ENCODE measurements around the gene ITGA8. TPM values are rescaled to one million over a fixed set of nuclear protein-coding genes. Genes with fewer than 3 reads are reported as not detected.

ITGA8 gene
- total and polyA plus RNA-seq, 10 donors = 1.7 to 60.3 (median 32.9) TPM

- Histone ChIP-seq H3K9me3 (no peaks in the 10 kb centered on the region), H3K36me3 (no peaks in the 10 kb centered on the region), H3K27ac (no peak overlapping the region), H3K4me3 (no peak overlapping the region), H3K4me1 (no peaks in the 10 kb centered on the region), H3K27me3 (replicated peaks in 1 of 7) (no peaks in the 10 kb centered on the region)
- 79 to 93% (median 89%) methylated on average over 5 of the region's 5 CpGs for WGBS, 5 donors
- TF ChIP-seq POLR2AphosphoS5 (IDR thresholded peaks at IDR 0.05) (no peak), POLR2A (IDR thresholded peaks at IDR 0.05) (no peak), CTCF (IDR thresholded peaks at IDR 0.05 in 8 of 11, conservative IDR thresholded peaks at IDR 0.05 in 3 of 11) (no peak)
- no peak for DNase-seq
- intact Hi-C loops (cut with DNase I; ENCODE audit: low total_unique reads) = no loop called here
These were observed 21.9 kb upstream of the ITGA8 start for GRCh38 chr10:15741581-15741980.

GRCh38 chr10:15740261-15740660 is 20.5 kb upstream of the ITGA8 start:
- Histone ChIP-seq H3K27ac (no peak overlapping the region), H3K4me1 (no peaks in the 10 kb centered on the region), H3K36me3 (no peaks in the 10 kb centered on the region), H3K9me3 (no peaks in the 10 kb centered on the region), H3K4me3 (no peak overlapping the region), H3K27me3 (replicated peaks in 1 of 7) (no peaks in the 10 kb centered on the region)
- TF ChIP-seq POLR2AphosphoS5 (IDR thresholded peaks at IDR 0.05) (no peak), POLR2A (IDR thresholded peaks at IDR 0.05) (no peak), CTCF (IDR thresholded peaks at IDR 0.05 in 8 of 11, conservative IDR thresholded peaks at IDR 0.05 in 3 of 11) (no peak)
- no peak for DNase-seq
- 88 to 96% (median 92%) methylated on average over 6 of the region's 6 CpGs for WGBS, 5 donors
- intact Hi-C loops (cut with DNase I; ENCODE audit: low total_unique reads) = no loop called here

- H3K4me1 ChIP-seq = no peaks in the 10 kb centered on the region
- WGBS, 5 donors = 68 to 75% (median 70%) methylated on average over 9 of the region's 9 CpGs
These were observed 19.7 kb upstream of the ITGA8 start for GRCh38 chr10:15739254-15739970.

More at GRCh38 chr10:15739254-15739970, 19.7 kb upstream of the ITGA8 start:
- TF ChIP-seq CTCF (IDR thresholded peaks at IDR 0.05 in 8 of 11, conservative IDR thresholded peaks at IDR 0.05 in 3 of 11) (no peak), POLR2A (IDR thresholded peaks at IDR 0.05) (no peak), POLR2AphosphoS5 (IDR thresholded peaks at IDR 0.05) (no peak)
- Histone ChIP-seq H3K27ac (no peak overlapping the region), H3K27me3 (replicated peaks in 1 of 7) (no peaks in the 10 kb centered on the region), H3K36me3 (no peaks in the 10 kb centered on the region), H3K4me3 (no peak overlapping the region), H3K9me3 (no peaks in the 10 kb centered on the region)
- DNase-seq = no peak
- intact Hi-C loops (cut with DNase I; ENCODE audit: low total_unique reads) = no loop called here

All from spleen (tissue), 11 donors.